Osteoblast (primary cell): Measurements from ENCODE around the gene TRERF1. TPM values are rescaled to one million over a fixed set of nuclear protein-coding genes. Genes with fewer than 3 reads are reported as not detected.

ENCODE experiments used
- DNase-seq: peaks from one replicate; pipeline ENCODE4 v3.0.0; 2011; ENCODE audit warnings: low spot score, mixed read lengths; ENCODE audit not compliant: insufficient read length; ENCODE audit errors: missing footprints
- H2AFZ ChIP-seq: 2 replicates; pipeline ENCODE4 v1.6.0; 2011; ENCODE audit warnings: mild to moderate bottlenecking, low read length
- H3K27ac ChIP-seq: 2 replicates; pipeline ENCODE4 v1.5.1; 2011; ENCODE audit warnings: mild to moderate bottlenecking, low read depth, low read length, moderate library complexity
- H3K27me3 ChIP-seq: 2 replicates; pipeline ENCODE4 v1.6.0; 2012; ENCODE audit warnings: mild to moderate bottlenecking, control low read depth, inconsistent platforms, low read length, moderate library complexity; ENCODE audit not compliant: insufficient read depth
- H3K36me3 ChIP-seq: 2 replicates; pipeline ENCODE4 v1.5.1; 2011; ENCODE audit warnings: mild to moderate bottlenecking, low read length, control low read depth, moderate library complexity; ENCODE audit not compliant: insufficient read depth
- H3K4me1 ChIP-seq: 2 replicates; pipeline ENCODE4 v1.5.1; 2011; ENCODE audit warnings: mild to moderate bottlenecking, low read length, control low read depth, moderate library complexity; ENCODE audit not compliant: insufficient read depth
- H3K4me2 ChIP-seq: 2 replicates; pipeline ENCODE4 v1.6.0; 2011; ENCODE audit warnings: mild to moderate bottlenecking, low read length; ENCODE audit not compliant: insufficient read depth
- H3K4me3 ChIP-seq: fragments of 200-600 bp; sonication (generic); 3 replicates; pipeline ENCODE4 v1.5.1; 2012; ENCODE audit warnings: mild to moderate bottlenecking, low read length, inconsistent platforms; ENCODE audit not compliant: insufficient read depth
- H3K79me2 ChIP-seq: 2 replicates; pipeline ENCODE4 v1.6.0; 2012; ENCODE audit warnings: mild to moderate bottlenecking, low read length, control low read depth, inconsistent platforms; ENCODE audit not compliant: insufficient read depth
- H3K9me3 ChIP-seq: 2 replicates; pipeline ENCODE4 v1.5.1; 2011; ENCODE audit warnings: low read depth, low read length, control low read depth
- H4K20me1 ChIP-seq: 2 replicates; pipeline ENCODE4 v1.6.0; 2012; ENCODE audit warnings: mild to moderate bottlenecking, low read length, control low read depth; ENCODE audit not compliant: insufficient read depth
- CTCF ChIP-seq: IDR thresholded peaks from 2 replicates; pipeline ENCODE4 v1.5.1; 2011; ENCODE audit warnings: mild to moderate bottlenecking, low read depth, low read length, moderate library complexity; ENCODE audit errors: extremely low read depth
- total RNA-seq: library from RNA; depleted of rRNA; stranded (reverse); fragments of >200 nt; gene quantifications from 2 replicates; pipeline ENCODE4 v1.2.3, GENCODE V29; 2012

Gene TRERF1
- total RNA-seq, 1 donor = 4.7 TPM

GRCh38 chr6:42424906-42425474 is 26.7 kb downstream of the TRERF1 start:
- Histone ChIP-seq H3K9me3 (no peaks in the 10 kb centered on the region), H4K20me1 (peaks cover 7% of the 10 kb centered on the region), H3K27ac (no peak overlapping the region), H3K4me3 (no peak overlapping the region), H3K27me3 (no peaks in the 10 kb centered on the region), H2AFZ (no peak overlapping the region), H3K4me1 (peaks cover 14% of the 10 kb centered on the region), H3K36me3 (no peaks in the 10 kb centered on the region), H3K4me2 (no peak overlapping the region), H3K79me2 (peaks cover 50% of the 10 kb centered on the region)
- no peak for TF ChIP-seq CTCF
- DNase-seq = no peak

DNA sequence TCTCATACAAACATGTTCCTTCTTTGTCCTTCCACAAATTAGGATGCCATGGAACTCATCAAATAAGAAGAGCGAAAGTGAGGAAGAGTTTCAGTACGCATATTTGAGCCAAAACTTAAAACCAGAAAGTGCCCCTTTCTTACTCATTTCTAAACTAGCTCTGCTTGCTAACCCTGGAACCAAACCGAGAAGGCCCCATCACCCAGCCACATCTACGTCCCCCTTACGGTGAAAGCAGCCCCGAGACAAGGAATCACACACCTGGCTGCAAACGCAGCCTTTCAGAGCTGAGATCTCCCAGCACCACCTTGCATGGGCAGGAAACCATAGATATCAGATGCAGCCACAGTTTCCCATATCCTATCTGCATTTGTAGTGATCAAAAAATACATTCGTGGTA is 28.5 kb downstream of the TRERF1 start:
- TF ChIP-seq CTCF = no peak
- H3K4me3 ChIP-seq = no peak overlapping the region
- H4K20me1 ChIP-seq = peaks cover 7% of the 10 kb centered on the region
- H3K4me1 ChIP-seq = peaks cover 4% of the 10 kb centered on the region
- H3K27me3 ChIP-seq = no peaks in the 10 kb centered on the region
- H2AFZ ChIP-seq = no peak overlapping the region
- peaks cover 57% of the 10 kb centered on the region for H3K79me2 ChIP-seq
- no peaks in the 10 kb centered on the region for H3K9me3 ChIP-seq
- H3K36me3 ChIP-seq = no peaks in the 10 kb centered on the region
- no peak overlapping the region for H3K27ac ChIP-seq
- no peak overlapping the region for H3K4me2 ChIP-seq
- no peak for DNase-seq

GRCh38 chr6:42420741-42421140 is 31.0 kb downstream of the TRERF1 start:
- no peak for DNase-seq
- Histone ChIP-seq H3K79me2 (peaks cover 54% of the 10 kb centered on the region), H3K4me3 (no peak overlapping the region), H3K4me2 (no peak overlapping the region), H3K4me1 (peaks cover 7% of the 10 kb centered on the region), H3K9me3 (no peaks in the 10 kb centered on the region), H3K27ac (no peak overlapping the region), H4K20me1 (peaks cover 16% of the 10 kb centered on the region), H2AFZ (no peak overlapping the region), H3K36me3 (no peaks in the 10 kb centered on the region), H3K27me3 (no peaks in the 10 kb centered on the region)
- TF ChIP-seq CTCF = no peak

GRCh38 chr6:42419490-42420280 is 32.0 kb downstream of the TRERF1 start:
- Histone ChIP-seq H3K36me3 (no peaks in the 10 kb centered on the region), H3K79me2 (peaks cover 53% of the 10 kb centered on the region), H3K4me1 (peaks cover 7% of the 10 kb centered on the region), H3K4me3 (no peak overlapping the region), H2AFZ (no peak overlapping the region), H3K27me3 (no peaks in the 10 kb centered on the region), H4K20me1 (peaks cover 16% of the 10 kb centered on the region), H3K4me2 (no peak overlapping the region), H3K27ac (no peak overlapping the region), H3K9me3 (no peaks in the 10 kb centered on the region)
- DNase-seq = no peak
- TF ChIP-seq CTCF = no peak
